Common myeloid progenitor, CD34-positive (primary cell): ENCODE data around the gene KCNK2.

Experiments used
- CTCF ChIA-PET: fragments of 350-600 bp; sonication (Branson Sonifier 250); formaldehyde crosslinking; loops from one replicate; lab custom pipeline; 2021; ENCODE audit warnings: antibody characterized with exemption; lab: Charles Lee
- POLR2A ChIA-PET: fragments of 350-600 bp; sonication (Branson Sonifier 250); formaldehyde crosslinking; loops from one replicate; lab custom pipeline; 2021; ENCODE audit warnings: antibody characterized with exemption; lab: Charles Lee
- DNase-seq, 3 donors: peaks; one replicate each; pipeline versions ENCODE4 v3.0.0 to v3.0.0-alpha.2; 2013
- H3K27ac ChIP-seq, 2 experiments: 1 replicate in 1 of 2; 2 replicates in 1 of 2; pipeline ENCODE4 v1.7.0; 2013; ENCODE audit warnings: inconsistent platforms in 2 of 2, low read length in 2 of 2, mild to moderate bottlenecking in 2 of 2, low read depth in 1 of 2, moderate library complexity in 1 of 2; ENCODE audit not compliant: severe bottlenecking in 2 of 2, insufficient read depth in 1 of 2, poor library complexity in 1 of 2
- H3K27me3 ChIP-seq, 5 experiments: replicated peaks in 2 of 5; 1 replicate in 3 of 5; 2 replicates in 2 of 5; pipeline versions ENCODE4 v1.6.1 to v1.7.0; 2013; ENCODE audit warnings: low read length in 4 of 5, mild to moderate bottlenecking in 2 of 5, moderate library complexity in 2 of 5, inconsistent platforms in 1 of 5; ENCODE audit not compliant: insufficient read depth in 5 of 5, control insufficient read depth in 4 of 5
- H3K36me3 ChIP-seq, 4 experiments: 1 replicate in 2 of 4; 2 replicates in 2 of 4; pipeline versions ENCODE4 v1.6.1 to v1.7.0; 2013; ENCODE audit warnings: low read length in 3 of 4, control low read depth in 1 of 4, mild to moderate bottlenecking in 1 of 4; ENCODE audit not compliant: control insufficient read depth in 4 of 4, insufficient read depth in 4 of 4
- H3K4me1 ChIP-seq, 4 experiments: 1 replicate in 3 of 4; 2 replicates in 1 of 4; pipeline versions ENCODE4 v1.6.1 to v1.7.1; 2013; ENCODE audit warnings: low read length in 3 of 4, mild to moderate bottlenecking in 3 of 4, control low read depth in 1 of 4, inconsistent platforms in 1 of 4, moderate library complexity in 1 of 4; ENCODE audit not compliant: control insufficient read depth in 4 of 4, insufficient read depth in 4 of 4; ENCODE audit errors: control extremely low read depth in 1 of 4
- H3K4me3 ChIP-seq, 7 experiments: 1 replicate in 4 of 7; 2 replicates in 3 of 7; pipeline versions ENCODE4 v1.5.1 to v1.7.0; 2013; ENCODE audit warnings: mild to moderate bottlenecking in 7 of 7, low read length in 6 of 7, moderate library complexity in 6 of 7, inconsistent platforms in 2 of 7, low read depth in 2 of 7, control low read depth in 1 of 7; ENCODE audit not compliant: insufficient read depth in 4 of 7, control insufficient read depth in 1 of 7; ENCODE audit errors: extremely low read depth in 1 of 7
- H3K9me3 ChIP-seq, 5 experiments: 1 replicate in 4 of 5; 2 replicates in 1 of 5; pipeline versions ENCODE4 v1.6.1 to v1.7.1; 2013; ENCODE audit warnings: low read length in 4 of 5, mild to moderate bottlenecking in 2 of 5, inconsistent platforms in 1 of 5, low read depth in 1 of 5, moderate library complexity in 1 of 5; ENCODE audit not compliant: control insufficient read depth in 4 of 5, insufficient read depth in 2 of 5; ENCODE audit errors: control extremely low read depth in 1 of 5
- WGBS: methylation state at CpG from one replicate; pipeline ENCODE4 v1.1.5; 2013; ENCODE audit not compliant: insufficient coverage; 5-methylcytosine and 5-hydroxymethylcytosine counted together

The KCNK2 gene

GRCh38 chr1:215210167-215210566, 127.6 kb downstream of the KCNK2 start:
- H3K27me3 ChIP-seq: no peaks in the 10 kb centered on the region
- no peaks in the 10 kb centered on the region for H3K4me1 ChIP-seq
- CTCF ChIA-PET: no interaction called here
- H3K4me3 ChIP-seq: no peak overlapping the region
- POLR2A ChIA-PET: no interaction called here
- H3K27ac ChIP-seq: no peak overlapping the region
- no peak for DNase-seq
- no peaks in the 10 kb centered on the region for H3K36me3 ChIP-seq
- H3K9me3 ChIP-seq: no peaks in the 10 kb centered on the region

GRCh38 chr1:215215846-215216245, 133.3 kb downstream of the KCNK2 start:
- Histone ChIP-seq H3K9me3 (no peaks in the 10 kb centered on the region), H3K36me3 (no peaks in the 10 kb centered on the region), H3K4me3 (no peak overlapping the region), H3K4me1 (no peaks in the 10 kb centered on the region), H3K27ac (no peak overlapping the region), H3K27me3 (no peaks in the 10 kb centered on the region)
- CTCF ChIA-PET: no interaction called here
- no peak for DNase-seq
- POLR2A ChIA-PET: no interaction called here
- WGBS: 67% methylated on average over 1 of the region's 1 CpG

- Histone ChIP-seq H3K27me3 (no peaks in the 10 kb centered on the region), H3K27ac (no peak overlapping the region), H3K9me3 (no peaks in the 10 kb centered on the region), H3K4me1 (no peaks in the 10 kb centered on the region), H3K4me3 (no peak overlapping the region), H3K36me3 (no peaks in the 10 kb centered on the region)
- CTCF ChIA-PET: interaction anchor here (0.6 kb wide), 1 partner anchor 37 kb away, joined by 3 read pairs; no protein-coding TSS in a partner anchor
- no peak for DNase-seq
- POLR2A ChIA-PET: no interaction called here
These were observed 136.8 kb downstream of the KCNK2 start for GRCh38 chr1:215219372-215219771.

- Histone ChIP-seq H3K27me3 (no peaks in the 10 kb centered on the region), H3K4me1 (no peaks in the 10 kb centered on the region), H3K36me3 (no peaks in the 10 kb centered on the region), H3K27ac (no peak overlapping the region), H3K9me3 (no peaks in the 10 kb centered on the region), H3K4me3 (no peak overlapping the region)
- DNase-seq: no peak
- 100% methylated on average over 2 of the region's 4 CpGs for WGBS
- ChIA-PET CTCF (no interaction called here), POLR2A (no interaction called here)
These were observed 137.8 kb downstream of the KCNK2 start for GRCh38 chr1:215220346-215220745.

GRCh38 chr1:215226757-215227156, 144.2 kb downstream of the KCNK2 start:
- no peak for DNase-seq
- H3K4me3 ChIP-seq: no peak overlapping the region

GRCh38 chr1:215228193-215228592, 145.7 kb downstream of the KCNK2 start:
- Histone ChIP-seq H3K4me1 (no peaks in the 10 kb centered on the region), H3K9me3 (no peaks in the 10 kb centered on the region), H3K36me3 (no peaks in the 10 kb centered on the region), H3K27me3 (no peaks in the 10 kb centered on the region), H3K27ac (no peak overlapping the region), H3K4me3 (no peak overlapping the region)
- no peak for DNase-seq
- CTCF ChIA-PET: no interaction called here
- WGBS: 95% methylated on average over 5 of the region's 6 CpGs
- POLR2A ChIA-PET: no interaction called here

More at GRCh38 chr1:215226757-215227156, 144.2 kb downstream of the KCNK2 start:
- H3K4me1 ChIP-seq: no peaks in the 10 kb centered on the region
- WGBS: 100% methylated on average over 1 of the region's 2 CpGs
- H3K27ac ChIP-seq: no peak overlapping the region
- ChIA-PET POLR2A (interaction anchor here (0.6 kb wide), 1 partner anchor 277 kb away, joined by 4 read pairs; no protein-coding TSS in a partner anchor), CTCF (no interaction called here)
- H3K27me3 ChIP-seq: no peaks in the 10 kb centered on the region
- H3K36me3 ChIP-seq: no peaks in the 10 kb centered on the region
- H3K9me3 ChIP-seq: no peaks in the 10 kb centered on the region

- no peaks in the 10 kb centered on the region for H3K27me3 ChIP-seq
- POLR2A ChIA-PET: no interaction called here
- no peak overlapping the region for H3K4me3 ChIP-seq
- WGBS: 86% methylated on average over 1 of the region's 3 CpGs
- no peaks in the 10 kb centered on the region for H3K36me3 ChIP-seq
- H3K9me3 ChIP-seq: peaks cover 0 to 1% (median 0%) of the 10 kb centered on the region in 5 experiments
- no peak for DNase-seq
- CTCF ChIA-PET: no interaction called here
- H3K4me1 ChIP-seq: no peaks in the 10 kb centered on the region
- H3K27ac ChIP-seq: no peak overlapping the region
These were observed 158.9 kb downstream of the KCNK2 start for GRCh38 chr1:215241451-215241850.
